Renal pelvis (tissue), 4 donors: ENCODE data around the gene EFS. TPM values are rescaled to one million over a fixed set of nuclear protein-coding genes. Genes with fewer than 3 reads are reported as not detected.

Experiments
- DNase-seq: peaks from one replicate; pipeline ENCODE4 v3.0.0-alpha.2; 2013
- polyA plus RNA-seq, 3 donors: library from polyadenylated mRNA; unstranded; fragments of 120-200 nt; gene quantifications; one replicate each; pipeline ENCODE4 v1.2.1, GENCODE V29; 2013; ENCODE audit not compliant: insufficient read length in 3 of 3

Gene EFS
- polyA plus RNA-seq, 3 donors = 41.1 to 55.6 (median 45.5) TPM

DNA sequence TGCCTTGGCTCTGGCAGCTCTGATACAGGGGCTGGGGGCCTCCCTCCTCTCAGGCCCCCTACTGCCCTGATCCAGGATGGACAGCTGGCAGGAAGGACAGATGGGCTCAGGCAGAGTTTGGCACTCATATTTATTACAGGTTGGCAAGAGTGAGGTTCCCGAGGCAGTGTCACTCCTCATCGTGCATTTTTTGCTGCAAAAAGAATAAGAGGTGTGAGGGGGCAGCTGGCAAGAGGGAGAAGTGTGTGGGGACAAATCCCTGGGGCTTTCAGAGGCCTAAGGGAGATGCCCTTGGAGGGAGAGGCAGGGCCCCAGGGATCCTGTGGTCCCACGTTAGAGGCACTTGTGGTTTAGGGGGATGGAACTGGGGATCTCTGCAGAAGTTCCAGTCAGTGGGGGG is 16.9 kb upstream of the EFS start:
- DNase-seq = no peak

- no peak for DNase-seq
Observed at GRCh38 chr14:23380976-23381375, 16.0 kb upstream of the EFS start.

- no peak for DNase-seq
Observed at GRCh38 chr14:23380197-23380914, 15.4 kb upstream of the EFS start.

DNA sequence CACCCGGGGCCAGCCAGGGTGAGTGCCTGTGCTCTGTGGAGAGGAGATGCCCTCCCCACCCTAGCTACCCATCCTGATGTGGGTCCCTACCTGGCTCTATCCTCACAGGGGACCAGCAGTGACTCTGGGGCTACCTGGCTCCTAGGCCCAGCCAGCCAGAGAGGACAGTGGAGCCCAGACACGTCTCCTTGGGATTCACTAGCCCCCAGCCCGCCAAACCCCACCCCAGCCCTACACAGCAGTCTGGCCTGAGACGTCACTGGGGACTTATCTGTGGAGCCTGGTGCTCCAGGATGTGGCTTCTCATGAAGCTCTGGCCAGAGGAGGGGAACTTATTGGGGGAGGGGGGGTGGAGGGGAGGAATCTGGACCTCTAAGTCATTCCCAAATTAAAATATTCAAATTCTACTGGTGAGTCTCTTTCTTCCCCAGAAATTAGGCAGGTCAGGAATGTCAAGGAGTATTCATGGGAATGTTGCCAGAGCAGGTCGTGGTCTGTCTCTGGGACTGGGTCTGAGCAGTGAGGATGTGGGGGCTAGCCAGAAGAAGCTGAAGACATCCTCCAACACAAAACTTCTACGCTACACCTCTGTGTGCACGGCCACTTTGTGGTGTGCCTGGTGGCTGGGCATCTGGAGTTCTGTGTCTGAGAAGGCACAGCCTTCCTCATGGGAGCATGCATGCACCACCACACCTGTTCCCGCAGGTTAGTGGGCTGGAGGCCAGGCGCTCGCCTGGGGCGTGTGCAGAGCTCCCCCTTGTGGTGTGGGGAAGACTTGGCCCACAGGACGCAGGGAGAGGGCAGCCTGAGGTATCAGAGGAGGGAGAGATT is 14.6 kb upstream of the EFS start:
- no peak for DNase-seq

- no peak for DNase-seq
Observed at GRCh38 chr14:23378612-23379220, 13.7 kb upstream of the EFS start.

- DNase-seq = no peak
Observed at GRCh38 chr14:23377573-23378563, 12.9 kb upstream of the EFS start.

DNA sequence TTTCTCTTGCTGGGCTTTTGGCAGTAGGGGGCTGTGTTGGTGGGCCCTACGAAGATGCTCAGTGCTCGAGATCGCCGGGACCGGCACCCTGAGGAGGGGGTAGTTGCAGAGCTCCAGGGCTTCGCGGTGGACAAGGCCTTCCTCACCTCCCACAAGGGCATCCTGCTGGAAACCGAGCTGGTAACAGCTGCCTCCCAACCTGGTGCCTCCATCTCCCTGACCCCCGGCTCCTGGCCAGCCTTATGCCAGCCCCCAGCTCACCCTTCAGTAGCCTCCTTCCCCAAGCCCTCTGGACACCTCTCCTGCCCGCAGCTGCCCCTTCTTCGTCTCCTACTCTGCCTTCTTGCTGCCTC is 12.2 kb upstream of the EFS start:
- DNase-seq = no peak

DNA sequence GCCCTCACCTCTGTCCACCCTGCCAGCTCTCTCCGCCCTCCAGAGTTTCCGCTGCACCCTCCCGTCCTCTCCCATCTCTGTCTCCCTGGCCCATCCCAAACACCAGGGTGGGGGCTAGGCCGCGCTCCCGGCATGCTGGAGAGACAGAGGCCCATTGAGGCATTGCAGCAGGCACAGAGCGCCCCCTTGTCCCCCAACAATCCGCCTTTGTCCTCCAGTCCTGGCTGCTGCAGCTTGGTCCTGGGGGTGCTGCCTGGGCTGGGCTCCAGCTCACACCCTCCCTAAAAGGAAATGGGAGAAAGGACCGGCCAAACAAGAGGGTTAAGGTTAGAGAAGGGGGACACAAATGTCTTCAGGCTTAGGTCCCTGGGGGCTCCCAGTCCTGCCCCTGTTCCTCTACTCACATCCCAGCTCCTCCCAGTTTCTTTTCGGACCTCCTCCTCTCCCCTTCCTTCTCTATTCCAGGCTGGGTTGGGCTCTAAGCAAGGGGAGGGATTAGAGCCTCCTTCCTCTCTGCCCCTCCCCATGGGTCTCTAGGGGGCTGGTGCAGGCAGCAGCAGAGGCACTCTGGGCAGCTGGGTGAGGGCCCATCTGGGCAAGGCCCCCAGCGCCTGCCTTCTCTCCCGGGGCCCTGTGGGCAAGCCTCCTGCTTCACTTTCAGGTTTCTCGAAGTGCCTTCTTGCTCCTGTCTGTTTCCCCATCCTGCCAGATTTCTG is 11.7 kb upstream of the EFS start, which contains the start of gene CMTM5:
TSS of gene CMTM5 (plus strand) at position 565 of the 716 bp plus-strand sequence. CDS start 206 bp downstream, outside the sequence.
- DNase-seq = peak; percentile 22

- DNase-seq = no peak
Observed at GRCh38 chr14:23375527-23376251, 10.7 kb upstream of the EFS start.

DNA sequence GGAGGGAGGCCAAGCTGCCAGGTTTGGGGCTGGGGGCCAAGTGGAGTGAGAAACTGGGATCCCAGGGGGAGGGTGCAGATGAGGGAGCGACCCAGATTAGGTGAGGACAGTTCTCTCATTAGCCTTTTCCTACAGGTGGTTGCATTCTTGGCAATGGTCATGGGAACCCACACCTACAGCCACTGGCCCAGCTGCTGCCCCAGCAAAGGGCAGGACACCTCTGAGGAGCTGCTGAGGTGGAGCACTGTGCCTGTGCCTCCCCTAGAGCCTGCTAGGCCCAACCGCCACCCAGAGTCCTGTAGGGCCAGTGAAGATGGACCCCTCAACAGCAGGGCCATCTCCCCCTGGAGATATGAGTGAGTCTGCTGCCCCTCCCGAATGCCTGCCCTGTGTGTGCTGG is 8.1 kb upstream of the EFS start:
- DNase-seq = no peak

- no peak for DNase-seq
Observed at GRCh38 chr14:23372509-23372908, 7.5 kb upstream of the EFS start, which contains the start of gene IL25. Gene IL25, plus strand, starts transcription at chr14:23372809.

DNA sequence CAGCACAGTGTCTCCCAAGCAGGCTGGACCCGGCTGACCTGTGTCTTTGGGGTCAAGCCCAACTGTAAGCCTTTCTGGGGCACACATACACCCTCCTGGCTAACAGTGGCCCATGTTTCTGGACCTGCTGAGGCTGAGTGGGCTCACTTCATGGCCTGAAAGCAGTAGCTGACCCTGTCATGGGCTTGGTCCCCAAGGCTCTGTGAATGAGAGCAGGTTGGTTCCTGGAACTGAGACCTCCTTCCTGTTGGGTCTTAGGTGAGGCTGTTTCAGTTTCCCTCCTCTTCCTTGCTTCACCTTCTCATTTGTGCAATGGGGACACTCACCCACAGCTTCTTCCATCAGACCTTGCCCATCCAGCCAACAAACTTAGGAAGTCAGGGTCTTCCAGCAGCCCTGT is 6.9 kb upstream of the EFS start:
- DNase-seq = no peak

GRCh38 chr14:23370221-23370620 is 5.2 kb upstream of the EFS start:
- no peak for DNase-seq

- DNase-seq = no peak
Observed at GRCh38 chr14:23366426-23366921, 1.5 kb upstream of the EFS start.

- peak; percentile 95 for DNase-seq
Observed at GRCh38 chr14:23365732-23366425, 907 bp upstream of the EFS start.

DNA sequence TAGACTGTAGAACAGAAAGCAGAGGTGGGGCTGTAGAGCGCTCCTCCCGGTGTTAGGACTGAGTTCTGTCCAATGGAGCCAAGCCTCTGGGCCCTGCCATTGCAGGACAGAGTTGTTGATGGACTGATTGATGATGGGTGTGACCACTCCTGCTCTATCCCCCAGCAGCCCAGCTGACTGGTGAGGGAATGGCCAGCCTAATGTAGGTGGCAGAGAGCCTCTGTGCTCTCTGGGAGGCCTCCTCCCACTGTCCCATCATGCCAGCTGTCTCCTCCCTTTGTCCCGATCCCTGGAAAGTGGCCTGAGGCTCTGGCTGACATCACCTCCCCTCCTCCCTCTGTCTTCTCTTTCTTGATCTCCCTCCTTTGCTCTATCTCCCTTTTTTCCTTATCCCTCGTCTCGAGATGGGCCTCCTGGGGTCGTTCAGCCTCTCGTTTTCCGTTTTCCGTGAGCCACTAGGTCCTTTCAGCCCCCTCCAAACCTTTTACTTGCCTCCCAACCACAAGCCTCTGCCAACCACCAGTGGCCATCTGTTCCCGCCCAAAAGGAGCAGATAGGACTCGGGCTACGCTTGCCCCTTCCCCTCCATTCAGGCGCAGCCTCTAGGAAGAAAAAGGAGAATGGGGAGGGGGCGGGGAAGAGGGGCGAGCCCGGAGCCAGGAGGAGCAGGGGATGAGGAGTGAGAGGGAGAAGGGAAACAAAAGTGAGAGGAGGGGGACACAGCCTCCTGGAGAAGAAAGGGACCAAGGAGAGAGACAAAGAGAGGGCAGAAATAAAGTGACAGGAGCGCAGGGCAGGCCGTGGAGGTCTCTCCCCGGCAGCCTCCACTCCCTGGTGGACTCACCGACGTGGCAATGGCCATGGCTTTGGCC is 572 bp downstream of the EFS start:
- DNase-seq = peak; percentile 39

DNA sequence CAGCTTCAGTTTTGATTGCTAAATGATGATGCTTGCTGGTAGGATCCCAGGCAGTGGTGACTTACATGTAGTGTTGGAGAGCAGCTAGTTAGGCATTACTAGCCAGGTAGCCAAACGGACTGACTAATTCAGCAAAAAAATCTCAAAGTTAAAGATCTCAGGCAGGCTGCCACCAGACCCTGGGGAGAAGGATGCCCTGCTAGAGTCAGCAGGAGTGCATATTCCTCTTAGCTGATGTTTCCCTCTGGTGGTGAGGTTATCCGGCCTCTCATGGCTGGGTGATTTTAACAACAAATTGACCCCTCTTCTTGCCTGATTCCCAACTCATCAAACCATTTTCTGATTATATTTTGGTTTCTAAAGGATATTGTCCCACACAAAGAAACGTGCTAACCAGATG is 2.8 kb downstream of the EFS start:
- no peak for DNase-seq

GRCh38 chr14:23361763-23362162 is 3.2 kb downstream of the EFS start:
- no peak for DNase-seq
